ENCODE results near the gene NCKAP5. TPM values are rescaled to one million over a fixed set of nuclear protein-coding genes. Genes with fewer than 3 reads are reported as not detected.

The NCKAP5 gene
- total RNA-seq, 2 donors from 2014 or later, result not detected

GRCh38 chr2:133360882-133361281 lies 207.4 kb downstream of the NCKAP5 start:
- Mint-ChIP-seq H3K27me3 (ENCODE audit: low read depth) (no peaks in the 10 kb centered on the region), H3K4me1 (ENCODE audit: low read depth) (no peaks in the 10 kb centered on the region)

DNA sequence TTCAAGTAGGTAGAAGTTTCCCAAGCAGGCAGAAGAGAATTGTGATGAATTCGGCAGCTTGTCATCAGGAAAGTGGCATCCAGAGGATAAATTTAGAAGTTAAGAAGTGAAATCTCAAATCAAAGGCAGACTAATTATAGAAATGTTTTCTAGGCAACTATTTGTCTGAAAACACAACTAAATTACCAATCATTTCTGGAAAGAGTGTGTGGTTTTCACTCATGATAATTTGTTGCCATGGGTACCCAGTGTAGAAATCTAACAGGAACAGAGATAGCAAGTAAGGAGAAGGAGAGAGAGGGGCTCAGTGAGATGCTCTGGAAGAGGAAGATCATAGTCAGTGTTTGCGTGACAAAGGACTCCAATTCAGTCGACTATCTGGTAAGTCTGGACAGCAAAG lies 208.1 kb downstream of the NCKAP5 start:
- DNase-seq (no peak), ATAC-seq (replicated peaks in 1 of 2) (no peak)
- H3K36me3 Mint-ChIP-seq (ENCODE audit: insufficient read depth in 2 of 2), result no peaks in the 10 kb centered on the region
- H3K27me3 Mint-ChIP-seq (ENCODE audit: low read depth), result no peaks in the 10 kb centered on the region
- H3K4me3 Mint-ChIP-seq, result no peak overlapping the region
- no peak overlapping the region for H3K27ac Mint-ChIP-seq
- H3K9me3 Mint-ChIP-seq, result peaks cover 0 to 2% of the 10 kb centered on the region in 2 donors
- no peaks in the 10 kb centered on the region for H3K4me1 Mint-ChIP-seq (ENCODE audit: low read depth)

More at GRCh38 chr2:133360882-133361281, 207.4 kb downstream of the NCKAP5 start:
- DNase-seq (no peak), ATAC-seq (replicated peaks in 1 of 2) (no peak)
- Mint-ChIP-seq H3K36me3 (ENCODE audit: insufficient read depth in 2 of 2) (no peaks in the 10 kb centered on the region), H3K9me3 (peaks cover 0 to 2% of the 10 kb centered on the region in 2 donors), H3K4me3 (no peak overlapping the region), H3K27ac (no peak overlapping the region)

DNA sequence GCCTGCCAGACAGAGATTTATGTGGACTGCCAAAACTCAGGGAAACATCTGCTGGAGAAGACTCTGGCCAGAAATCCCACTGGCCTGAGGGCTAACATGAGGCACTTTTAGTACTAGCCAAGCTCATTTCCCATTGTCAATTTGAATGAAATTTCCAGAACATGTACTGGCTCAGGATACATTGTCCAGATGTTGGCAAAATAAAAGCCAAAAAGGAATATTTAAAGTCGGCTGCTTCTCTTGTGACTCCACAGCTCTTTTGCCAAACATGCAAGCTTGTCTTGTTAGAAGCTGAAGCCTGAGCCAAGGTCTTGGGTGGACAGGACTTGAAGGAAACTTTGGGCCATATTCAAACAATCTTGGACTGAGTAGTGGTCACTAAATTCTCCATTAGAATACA lies 215.5 kb downstream of the NCKAP5 start:
- DNase-seq, result no peak
- no peak for ATAC-seq (replicated peaks in 1 of 2)
- Mint-ChIP-seq H3K27ac (no peak overlapping the region), H3K9me3 (peaks cover 0 to 3% of the 10 kb centered on the region in 2 donors), H3K27me3 (ENCODE audit: low read depth) (no peaks in the 10 kb centered on the region), H3K36me3 (ENCODE audit: insufficient read depth in 2 of 2) (no peaks in the 10 kb centered on the region), H3K4me3 (no peak overlapping the region), H3K4me1 (ENCODE audit: low read depth) (no peaks in the 10 kb centered on the region)

GRCh38 chr2:133346654-133347053 lies 221.6 kb downstream of the NCKAP5 start:
- Mint-ChIP-seq H3K4me3 (no peak overlapping the region), H3K27ac (no peak overlapping the region), H3K9me3 (peaks cover 3% of the 10 kb centered on the region in 2 donors), H3K27me3 (ENCODE audit: low read depth) (no peaks in the 10 kb centered on the region), H3K4me1 (ENCODE audit: low read depth) (no peaks in the 10 kb centered on the region), H3K36me3 (ENCODE audit: insufficient read depth in 2 of 2) (no peaks in the 10 kb centered on the region)
- DNase-seq, result no peak
- no peak for ATAC-seq (replicated peaks in 1 of 2)

GRCh38 chr2:133345638-133346037 lies 222.6 kb downstream of the NCKAP5 start:
- no peak for DNase-seq
- H3K4me1 Mint-ChIP-seq (ENCODE audit: low read depth), result no peaks in the 10 kb centered on the region
- no peaks in the 10 kb centered on the region for H3K27me3 Mint-ChIP-seq (ENCODE audit: low read depth)
- no peak for ATAC-seq (replicated peaks in 1 of 2)
- H3K9me3 Mint-ChIP-seq, result peaks cover 3% of the 10 kb centered on the region in 2 donors
- no peak overlapping the region for H3K4me3 Mint-ChIP-seq
- H3K27ac Mint-ChIP-seq, result no peak overlapping the region
- H3K36me3 Mint-ChIP-seq (ENCODE audit: insufficient read depth in 2 of 2), result no peaks in the 10 kb centered on the region

- ATAC-seq (replicated peaks in 1 of 2) (no peak), DNase-seq (no peak)
- no peak overlapping the region for H3K27ac Mint-ChIP-seq
- no peaks in the 10 kb centered on the region for H3K27me3 Mint-ChIP-seq (ENCODE audit: low read depth)
- no peaks in the 10 kb centered on the region for H3K4me1 Mint-ChIP-seq (ENCODE audit: low read depth)
- no peak overlapping the region for H3K4me3 Mint-ChIP-seq
- H3K36me3 Mint-ChIP-seq (ENCODE audit: insufficient read depth in 2 of 2), result no peaks in the 10 kb centered on the region
- peaks cover 3% of the 10 kb centered on the region in 2 donors for H3K9me3 Mint-ChIP-seq
Observed at GRCh38 chr2:133344849-133345248, 223.4 kb downstream of the NCKAP5 start.

GRCh38 chr2:133343018-133343352 lies 225.3 kb downstream of the NCKAP5 start:
- H3K9me3 Mint-ChIP-seq, result peaks cover 3% of the 10 kb centered on the region in 2 donors
- H3K4me1 Mint-ChIP-seq (ENCODE audit: low read depth), result no peaks in the 10 kb centered on the region
- H3K36me3 Mint-ChIP-seq (ENCODE audit: insufficient read depth in 2 of 2), result no peaks in the 10 kb centered on the region
- ATAC-seq (replicated peaks in 1 of 2) (no peak), DNase-seq (no peak)
- H3K27ac Mint-ChIP-seq, result no peak overlapping the region
- H3K27me3 Mint-ChIP-seq (ENCODE audit: low read depth), result no peaks in the 10 kb centered on the region
- no peak overlapping the region for H3K4me3 Mint-ChIP-seq

GRCh38 chr2:133342286-133343017 lies 225.8 kb downstream of the NCKAP5 start:
- Mint-ChIP-seq H3K27ac (no peak overlapping the region), H3K4me1 (ENCODE audit: low read depth) (no peaks in the 10 kb centered on the region), H3K36me3 (ENCODE audit: insufficient read depth in 2 of 2) (no peaks in the 10 kb centered on the region), H3K27me3 (ENCODE audit: low read depth) (no peaks in the 10 kb centered on the region), H3K9me3 (peaks cover 3% of the 10 kb centered on the region in 2 donors), H3K4me3 (no peak overlapping the region)
- DNase-seq (no peak), ATAC-seq (replicated peaks in 1 of 2) (no peak)

- H3K27me3 Mint-ChIP-seq (ENCODE audit: low read depth), result no peaks in the 10 kb centered on the region
- no peaks in the 10 kb centered on the region for H3K4me1 Mint-ChIP-seq (ENCODE audit: low read depth)
- H3K27ac Mint-ChIP-seq, result no peak overlapping the region
- peaks cover 3% of the 10 kb centered on the region in 2 donors for H3K9me3 Mint-ChIP-seq
- DNase-seq (no peak), ATAC-seq (replicated peaks in 1 of 2) (no peak)
- no peak overlapping the region for H3K4me3 Mint-ChIP-seq
- no peaks in the 10 kb centered on the region for H3K36me3 Mint-ChIP-seq (ENCODE audit: insufficient read depth in 2 of 2)
Observed at GRCh38 chr2:133341575-133341974, 226.7 kb downstream of the NCKAP5 start.

- Mint-ChIP-seq H3K27me3 (ENCODE audit: low read depth) (no peaks in the 10 kb centered on the region), H3K4me3 (no peak overlapping the region), H3K27ac (no peak overlapping the region), H3K9me3 (no peaks in the 10 kb centered on the region), H3K4me1 (ENCODE audit: low read depth) (no peaks in the 10 kb centered on the region), H3K36me3 (ENCODE audit: insufficient read depth in 2 of 2) (no peaks in the 10 kb centered on the region)
- no peak for ATAC-seq (replicated peaks in 1 of 2)
- DNase-seq, result no peak
Observed at GRCh38 chr2:133338224-133338623, 230.0 kb downstream of the NCKAP5 start.

GRCh38 chr2:133334923-133335322 lies 233.3 kb downstream of the NCKAP5 start:
- Mint-ChIP-seq H3K4me3 (no peak overlapping the region), H3K4me1 (ENCODE audit: low read depth) (no peaks in the 10 kb centered on the region), H3K9me3 (no peaks in the 10 kb centered on the region), H3K27ac (no peak overlapping the region), H3K36me3 (ENCODE audit: insufficient read depth in 2 of 2) (no peaks in the 10 kb centered on the region), H3K27me3 (ENCODE audit: low read depth) (no peaks in the 10 kb centered on the region)
- no peak for ATAC-seq (replicated peaks in 1 of 2)
- DNase-seq, result no peak

- Mint-ChIP-seq H3K36me3 (ENCODE audit: insufficient read depth in 2 of 2) (no peaks in the 10 kb centered on the region), H3K9me3 (peaks cover 0 to under 1% of the 10 kb centered on the region in 2 donors)
Observed at GRCh38 chr2:133333181-133333580, 235.1 kb downstream of the NCKAP5 start.

DNA sequence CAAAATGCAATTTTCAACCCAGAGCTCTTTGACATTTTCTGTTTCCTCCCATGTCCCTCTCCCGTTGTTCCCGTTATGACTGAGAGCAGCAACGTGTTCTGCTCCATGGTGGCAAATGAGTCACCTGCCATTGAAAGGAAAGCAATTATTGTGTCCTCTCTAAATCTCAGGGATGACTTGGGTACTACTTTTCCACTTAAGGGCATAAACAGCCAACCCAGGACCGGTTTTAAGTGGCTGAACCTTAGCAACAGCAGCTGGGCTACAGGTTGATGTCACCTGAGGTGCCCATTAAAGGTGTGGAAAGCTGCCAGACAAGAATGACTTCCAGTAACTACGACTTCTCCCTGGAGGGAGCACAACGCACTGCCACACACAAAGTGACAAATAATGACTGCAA lies 236.8 kb downstream of the NCKAP5 start:
- H3K4me1 Mint-ChIP-seq (ENCODE audit: low read depth), result no peaks in the 10 kb centered on the region
- DNase-seq, result no peak
- no peaks in the 10 kb centered on the region for H3K36me3 Mint-ChIP-seq (ENCODE audit: insufficient read depth in 2 of 2)
- no peak overlapping the region for H3K4me3 Mint-ChIP-seq
- H3K9me3 Mint-ChIP-seq, result peaks cover 0 to 2% of the 10 kb centered on the region in 2 donors
- no peak for ATAC-seq (replicated peaks in 1 of 2)
- H3K27me3 Mint-ChIP-seq (ENCODE audit: low read depth), result no peaks in the 10 kb centered on the region
- H3K27ac Mint-ChIP-seq, result no peak overlapping the region

More at GRCh38 chr2:133333181-133333580, 235.1 kb downstream of the NCKAP5 start:
- no peaks in the 10 kb centered on the region for H3K4me1 Mint-ChIP-seq (ENCODE audit: low read depth)
- H3K4me3 Mint-ChIP-seq, result no peak overlapping the region
- ATAC-seq (replicated peaks in 1 of 2) (no peak), DNase-seq (no peak)
- no peaks in the 10 kb centered on the region for H3K27me3 Mint-ChIP-seq (ENCODE audit: low read depth)
- H3K27ac Mint-ChIP-seq, result no peak overlapping the region

Measured in activated T-cell treated with anti-CD3 and anti-CD28 coated beads, Interleukin-2, amount 50 U/mL, for 72 hours (primary cell).